Measurements from ENCODE around the gene FRMD8.

FRMD8 gene

DNA sequence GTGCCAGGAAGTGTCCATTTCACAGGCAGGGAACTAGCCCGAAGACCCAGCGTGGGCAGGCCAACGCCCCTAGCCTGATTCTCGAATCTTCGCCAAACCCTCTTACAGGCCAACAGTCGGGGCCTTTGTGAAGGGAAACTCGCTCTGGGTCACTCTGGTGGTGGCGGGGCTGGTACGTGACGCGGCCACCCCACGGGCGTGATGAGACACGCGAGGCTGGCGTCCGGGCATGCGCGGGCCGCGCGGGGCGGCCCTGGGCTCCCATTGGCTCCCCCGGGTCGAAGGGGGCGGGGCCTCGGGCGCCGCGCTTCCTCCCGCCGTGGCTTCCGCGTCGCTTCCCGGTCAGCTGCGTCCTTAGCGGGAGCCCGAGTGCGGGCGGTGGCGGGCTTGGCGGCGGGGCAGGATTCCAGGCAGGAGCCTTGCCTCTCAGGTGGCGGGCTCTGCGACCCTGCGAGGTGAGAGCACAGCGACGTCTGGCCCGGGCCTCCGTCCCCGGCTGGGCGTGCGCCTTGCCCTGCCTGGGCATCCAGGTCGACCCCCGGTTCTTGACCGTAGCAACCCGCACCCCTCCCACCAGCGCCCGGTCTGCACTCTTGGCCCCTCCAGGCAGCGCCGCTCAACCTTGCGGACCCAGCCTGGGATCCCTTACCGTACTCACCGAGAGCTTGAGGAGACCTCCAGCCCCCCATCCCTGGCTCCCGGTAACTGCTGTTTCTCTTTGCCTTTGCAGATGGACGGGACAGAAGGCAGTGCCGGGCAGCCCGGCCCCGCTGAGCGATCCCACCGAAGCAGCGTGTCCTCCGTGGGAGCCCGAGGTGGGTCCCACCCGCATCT lies at the start of gene FRMD8:
TSS of gene FRMD8 (plus strand) at position 331 of the 834 bp plus-strand sequence. CDS start at position 731, 400 bp downstream.
- peak; percentile 65 for DNase-seq (ENCODE audit: low read depth)

GRCh38 chr11:65338676-65339075 lies 47.8 kb upstream of the FRMD8 start:
- DNase-seq (ENCODE audit: low read depth) = no peak

DNA sequence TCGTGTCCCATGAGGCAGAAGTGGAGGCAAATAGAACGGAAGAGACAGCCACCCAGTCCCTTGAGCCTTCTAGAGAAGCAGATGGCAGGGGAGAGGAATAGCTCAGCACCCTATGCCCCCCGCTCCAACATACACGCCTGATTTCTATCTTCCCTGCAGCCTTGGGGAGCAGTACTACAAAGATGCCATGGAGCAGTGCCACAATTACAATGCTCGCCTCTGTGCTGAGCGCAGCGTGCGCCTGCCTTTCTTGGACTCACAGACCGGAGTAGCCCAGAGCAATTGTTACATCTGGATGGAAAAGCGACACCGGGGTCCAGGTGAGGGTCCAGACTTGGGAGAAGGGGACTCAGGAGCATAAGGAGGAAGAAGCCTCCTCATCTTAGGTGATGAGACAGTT lies 46.2 kb upstream of the FRMD8 start:
- DNase-seq (ENCODE audit: low read depth) = no peak

DNA sequence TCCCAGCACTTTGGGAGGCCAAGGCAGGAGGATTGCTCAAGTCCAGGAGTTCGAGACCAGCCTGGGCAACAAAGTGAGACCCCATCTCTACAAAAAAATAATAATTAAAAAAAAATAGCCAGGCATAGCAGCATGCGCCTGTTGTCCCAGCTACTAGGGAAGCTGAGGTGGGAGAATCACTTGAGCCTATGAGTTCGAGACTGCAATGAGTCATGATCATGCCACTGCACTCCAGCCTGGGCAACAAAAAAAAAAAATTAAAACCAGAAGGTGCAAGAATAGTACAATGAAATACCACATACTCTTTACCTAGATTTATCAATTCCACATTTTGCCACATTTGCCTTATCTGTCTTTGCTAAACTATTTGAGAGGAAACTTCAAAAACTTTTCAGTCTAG lies 44.6 kb upstream of the FRMD8 start:
- no peak for DNase-seq (ENCODE audit: low read depth)

DNA sequence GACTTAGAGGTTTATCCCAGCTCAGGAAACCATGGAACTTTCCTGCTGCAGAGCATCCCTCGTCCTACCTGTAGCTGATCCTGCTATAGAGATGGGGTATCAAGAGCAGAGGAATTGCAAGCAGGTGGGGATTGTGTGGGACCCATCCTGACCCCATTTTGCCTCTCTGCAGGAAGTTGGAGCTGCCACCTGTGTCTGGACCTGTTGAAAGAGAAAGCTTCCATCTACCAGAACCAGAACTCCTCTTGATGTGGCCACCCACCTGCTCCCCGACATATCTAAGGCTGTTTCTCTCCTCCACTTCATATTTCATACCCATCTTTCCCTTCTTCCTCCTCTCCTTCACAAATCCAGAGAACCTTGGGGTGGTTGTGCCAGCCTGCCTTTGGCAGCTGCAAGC lies 34.9 kb upstream of the FRMD8 start:
- no peak for DNase-seq (ENCODE audit: low read depth)

GRCh38 chr11:65352783-65353182 lies 33.7 kb upstream of the FRMD8 start:
- peak; percentile 26 for DNase-seq (ENCODE audit: low read depth)

DNA sequence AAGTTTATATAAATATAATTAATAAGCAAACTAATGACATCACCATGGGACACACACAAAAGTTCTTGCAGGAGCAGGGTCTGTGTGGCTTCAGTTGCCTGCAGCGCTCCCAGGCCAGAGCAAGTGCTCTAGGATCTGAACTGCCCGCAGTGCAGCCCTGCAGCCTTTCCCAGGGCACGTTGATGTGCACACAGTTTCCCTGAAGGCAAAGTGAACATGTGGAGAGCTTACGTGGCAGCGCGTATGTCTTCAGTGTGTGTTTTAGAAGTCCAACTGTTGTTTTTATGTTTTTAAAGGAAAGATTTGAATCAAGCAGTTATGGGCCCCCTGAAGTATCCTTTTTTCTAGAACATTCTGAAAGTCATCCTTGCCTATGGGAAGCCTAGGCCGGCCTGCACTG lies 33.1 kb upstream of the FRMD8 start:
- DNase-seq (ENCODE audit: low read depth) = no peak

GRCh38 chr11:65353900-65354264 lies 32.6 kb upstream of the FRMD8 start:
- no peak for DNase-seq (ENCODE audit: low read depth)

DNA sequence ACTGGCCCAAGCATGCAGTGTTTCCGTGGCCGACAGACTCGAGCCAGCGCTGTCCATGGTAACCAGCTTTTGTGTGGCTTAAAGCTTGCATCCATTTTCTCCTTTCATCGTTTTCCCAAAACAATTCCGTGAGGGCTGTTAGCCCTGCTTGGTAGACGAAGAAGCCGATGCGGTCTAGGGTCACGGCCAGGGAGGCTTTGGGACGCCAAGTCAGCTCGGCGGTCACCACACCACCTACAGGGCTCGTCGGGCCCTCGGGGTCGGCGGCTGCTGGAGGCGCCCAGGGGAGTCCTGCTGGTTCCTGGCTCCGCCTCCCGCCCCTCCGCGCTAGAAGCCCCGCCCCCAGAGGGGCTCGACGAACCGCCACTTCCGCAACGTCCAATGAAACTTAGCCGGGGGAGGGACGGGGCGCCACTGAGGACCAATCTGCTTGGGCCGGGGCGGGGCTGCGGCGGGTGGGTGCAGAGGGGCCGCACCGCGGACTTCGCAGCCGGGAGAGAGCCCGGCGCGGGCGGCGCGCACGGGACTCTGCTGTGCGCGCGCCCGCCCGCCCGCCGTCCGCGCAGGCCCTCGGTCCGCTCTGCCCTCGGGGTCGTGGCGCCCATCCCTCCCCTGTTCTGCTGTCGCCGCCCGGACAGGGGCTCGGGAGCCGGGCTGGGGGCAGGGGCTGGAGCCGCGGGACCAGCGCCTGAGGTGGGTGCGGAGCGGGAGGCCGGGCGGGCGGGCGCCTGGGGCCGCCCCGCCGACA lies 32.0 kb upstream of the FRMD8 start, which contains the start of gene TIGD3:
TSS of gene TIGD3 (plus strand) at position 487 of the 748 bp plus-strand sequence. CDS start 1,058 bp downstream, outside the sequence.
- peak; percentile 88 for DNase-seq (ENCODE audit: low read depth)

- no peak for DNase-seq (ENCODE audit: low read depth)
Observed at GRCh38 chr11:65355013-65355775, 31.2 kb upstream of the FRMD8 start.

DNA sequence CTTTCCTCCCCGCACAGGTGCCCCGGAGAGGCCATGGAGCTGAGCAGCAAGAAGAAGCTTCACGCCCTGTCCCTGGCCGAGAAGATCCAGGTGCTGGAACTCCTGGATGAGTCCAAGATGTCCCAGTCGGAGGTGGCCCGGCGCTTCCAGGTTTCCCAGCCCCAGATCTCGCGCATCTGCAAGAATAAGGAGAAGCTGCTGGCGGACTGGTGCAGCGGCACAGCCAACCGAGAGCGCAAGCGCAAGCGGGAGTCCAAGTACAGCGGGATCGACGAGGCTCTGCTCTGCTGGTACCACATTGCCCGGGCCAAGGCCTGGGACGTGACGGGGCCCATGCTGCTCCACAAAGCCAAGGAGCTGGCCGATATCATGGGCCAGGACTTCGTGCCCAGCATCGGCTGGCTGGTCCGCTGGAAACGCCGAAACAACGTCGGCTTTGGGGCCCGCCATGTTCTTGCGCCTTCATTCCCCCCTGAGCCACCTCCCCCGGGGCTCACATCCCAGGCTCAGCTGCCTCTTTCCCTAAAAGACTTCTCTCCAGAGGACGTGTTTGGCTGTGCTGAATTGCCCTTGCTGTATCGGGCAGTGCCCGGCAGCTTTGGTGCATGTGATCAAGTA lies 30.6 kb upstream of the FRMD8 start:
- DNase-seq (ENCODE audit: low read depth) = peak; percentile 21

GRCh38 chr11:65356394-65356972 lies 30.0 kb upstream of the FRMD8 start:
- no peak for DNase-seq (ENCODE audit: low read depth)

DNA sequence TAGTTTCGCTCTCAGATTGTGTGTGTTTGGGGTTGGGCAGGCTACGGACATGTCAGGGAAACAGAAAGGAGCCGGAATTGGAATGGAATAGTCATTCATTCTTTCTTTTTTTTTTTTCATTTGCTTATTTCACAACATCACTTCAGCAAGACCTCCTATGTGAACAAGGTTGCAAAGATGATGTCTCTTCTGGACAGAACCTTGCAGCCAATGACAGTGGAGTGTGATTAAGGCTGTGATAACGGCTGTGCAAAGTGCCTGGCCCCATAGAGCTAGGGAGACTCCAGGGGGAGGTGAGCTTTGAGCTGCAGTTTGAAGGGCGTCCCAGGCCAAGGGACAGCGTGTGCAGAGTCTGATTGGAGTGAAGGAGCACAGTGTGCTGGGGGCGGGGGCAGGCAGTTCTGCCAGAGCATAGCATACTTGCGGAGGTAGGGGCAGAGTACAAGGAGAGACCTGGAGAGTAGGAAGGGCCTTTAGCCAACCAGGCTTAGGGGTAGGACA lies 28.5 kb upstream of the FRMD8 start:
- peak; percentile 72 for DNase-seq (ENCODE audit: low read depth)

DNA sequence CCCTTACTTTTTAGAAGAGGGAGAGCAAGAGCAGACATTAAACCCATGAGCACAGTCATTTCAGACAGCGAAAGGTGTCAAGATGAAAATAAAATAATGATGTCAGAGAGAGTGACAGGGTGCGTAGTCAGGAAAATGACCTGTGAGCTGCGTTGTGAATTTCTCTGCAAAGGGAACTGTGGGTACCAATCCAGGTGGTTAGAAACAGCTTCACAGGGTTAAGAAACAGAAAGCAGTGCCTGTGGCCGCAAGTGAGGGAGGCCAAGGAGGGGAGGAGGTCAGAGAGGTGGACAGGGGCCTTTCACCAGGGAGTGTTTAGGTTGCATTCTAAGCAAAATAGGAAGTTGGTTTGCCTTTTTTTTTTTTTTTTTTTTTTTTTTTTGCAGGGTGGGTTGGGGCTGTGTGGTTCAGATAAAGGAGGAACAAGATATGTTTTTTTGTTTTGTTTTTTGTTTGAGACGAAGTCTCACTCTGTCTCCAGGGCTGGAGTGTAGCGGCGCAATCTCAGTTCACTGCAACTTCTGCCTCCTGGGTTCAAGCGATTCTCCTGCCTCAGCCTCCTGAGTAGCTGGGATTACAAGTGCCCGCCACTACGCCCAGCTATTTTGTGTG lies 24.0 kb upstream of the FRMD8 start:
- no peak for DNase-seq (ENCODE audit: low read depth)

DNA sequence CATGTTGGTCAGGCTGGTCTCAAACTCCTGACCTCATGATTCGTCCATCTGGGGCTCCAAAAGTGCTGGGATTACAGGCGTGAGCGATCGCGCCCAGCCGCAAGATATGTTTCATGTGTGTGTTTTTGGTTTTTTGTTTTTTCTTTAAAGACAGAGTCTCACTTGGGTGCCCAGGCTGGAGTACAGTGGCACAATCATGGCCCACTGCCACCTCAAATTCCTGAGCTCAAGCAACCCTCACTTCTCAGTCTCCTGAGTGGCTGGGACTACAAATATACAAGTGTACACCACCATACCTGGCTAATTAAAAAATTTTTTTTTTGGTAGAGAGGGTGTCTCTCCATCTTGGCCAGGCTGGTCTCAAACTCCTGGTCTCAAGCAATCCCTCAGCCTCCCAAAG lies 23.5 kb upstream of the FRMD8 start:
- DNase-seq (ENCODE audit: low read depth) = no peak

- DNase-seq (ENCODE audit: low read depth) = peak; percentile 70
Observed at GRCh38 chr11:65363770-65364169, 22.7 kb upstream of the FRMD8 start.

DNA sequence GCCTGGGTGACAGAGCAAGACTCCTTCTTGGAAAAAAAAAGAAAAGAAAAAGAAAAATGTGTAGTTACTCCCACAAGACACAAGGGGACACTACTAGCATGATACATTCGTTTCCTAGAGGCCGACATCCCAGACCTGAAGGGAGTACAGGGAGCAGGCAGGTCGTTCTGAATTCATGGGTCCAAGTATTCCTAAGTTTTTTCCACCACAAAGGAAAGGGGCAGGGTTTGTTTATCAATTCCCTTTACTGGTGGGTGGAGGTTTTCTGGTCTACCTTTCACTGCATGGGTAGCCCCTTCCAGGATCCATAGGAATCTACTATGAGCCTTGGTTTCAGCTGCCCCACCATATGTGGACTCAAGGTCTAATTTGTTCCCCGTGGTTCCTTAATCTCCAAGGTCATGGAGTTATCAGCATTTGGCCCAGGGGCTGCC lies 20.1 kb upstream of the FRMD8 start:
- DNase-seq (ENCODE audit: low read depth) = peak; percentile 89

DNA sequence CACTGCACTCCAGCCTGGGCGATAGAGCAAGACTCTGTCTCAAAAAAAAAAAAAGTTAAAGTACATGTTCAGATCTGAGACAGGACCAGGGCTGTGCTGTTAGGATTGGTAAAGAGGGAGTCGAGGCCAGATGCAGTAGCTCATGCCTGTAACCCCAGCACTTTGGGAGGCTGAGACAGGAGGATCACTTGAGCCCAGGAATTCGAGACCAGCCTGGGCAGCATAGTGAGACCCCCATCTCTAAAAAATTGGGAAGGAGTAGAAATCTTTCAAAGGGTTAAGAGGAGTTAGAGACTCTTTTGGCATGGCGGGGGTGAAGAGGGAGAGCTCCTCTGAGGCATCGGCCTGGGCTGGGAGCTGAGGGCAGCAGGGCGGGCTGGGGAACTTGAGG lies 15.8 kb upstream of the FRMD8 start:
- DNase-seq (ENCODE audit: low read depth) = no peak

DNA sequence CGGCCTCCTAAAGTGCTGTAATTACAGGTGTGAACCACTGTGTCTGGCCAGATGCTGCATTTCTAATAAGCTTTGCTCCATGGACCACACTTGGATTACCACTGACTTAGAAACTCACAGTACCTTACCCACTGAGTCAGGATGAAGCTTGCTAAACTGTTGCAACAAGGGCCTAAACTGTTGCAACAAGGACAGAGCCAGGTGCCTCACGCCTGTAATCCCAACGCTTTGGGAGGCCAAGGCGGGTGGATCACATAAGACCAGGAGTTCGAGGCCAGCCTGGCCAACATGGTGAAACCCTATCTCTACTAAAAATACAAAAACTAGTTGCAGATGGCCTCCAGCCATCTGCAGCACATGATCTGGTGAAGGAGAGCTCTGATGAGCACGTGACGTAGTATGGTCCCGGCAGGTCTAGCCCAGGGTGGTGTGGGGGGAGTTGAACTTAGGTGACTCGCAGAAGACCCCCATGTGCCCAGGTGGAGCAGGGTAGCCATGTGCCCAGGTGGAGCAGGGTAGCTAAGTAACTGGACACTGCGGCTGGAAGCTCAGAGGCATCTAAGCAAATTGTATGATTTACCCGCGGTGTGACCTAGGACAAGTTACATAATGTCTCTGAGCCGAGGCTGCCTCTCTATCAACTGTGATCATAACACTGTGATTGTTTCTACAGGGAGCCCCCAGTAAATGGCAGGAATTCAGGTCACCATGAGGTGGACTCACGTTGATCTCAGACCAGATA lies 12.4 kb upstream of the FRMD8 start:
- DNase-seq (ENCODE audit: low read depth) = peak; percentile 47

- DNase-seq (ENCODE audit: low read depth) = no peak
Observed at GRCh38 chr11:65375012-65375411, 11.4 kb upstream of the FRMD8 start.

Measured in amniotic epithelial cell (primary cell).